DND-41 (cell line): ENCODE results near the gene RNF31.

Source experiments
- EZH2 ChIP-seq: IDR thresholded peaks from 3 replicates; pipeline ENCODE4 v1.6.1; 2012; ENCODE audit warnings: borderline replicate concordance, low read depth, mild to moderate bottlenecking, moderate library complexity, low read length, inconsistent platforms; ENCODE audit not compliant: severe bottlenecking
- TF ChIP-seq, protein P1 (sequence below): IDR thresholded peaks from 2 replicates; pipeline ENCODE4 v1.5.1; 2012; ENCODE audit warnings: borderline replicate concordance, low read length, moderate library complexity, mild to moderate bottlenecking; ENCODE audit not compliant: poor library complexity, severe bottlenecking; ENCODE audit errors: extremely low read depth

GRCh38 chr14:24129410-24129998, 17.8 kb upstream of the RNF31 start:
- TF ChIP-seq, protein P1, sequence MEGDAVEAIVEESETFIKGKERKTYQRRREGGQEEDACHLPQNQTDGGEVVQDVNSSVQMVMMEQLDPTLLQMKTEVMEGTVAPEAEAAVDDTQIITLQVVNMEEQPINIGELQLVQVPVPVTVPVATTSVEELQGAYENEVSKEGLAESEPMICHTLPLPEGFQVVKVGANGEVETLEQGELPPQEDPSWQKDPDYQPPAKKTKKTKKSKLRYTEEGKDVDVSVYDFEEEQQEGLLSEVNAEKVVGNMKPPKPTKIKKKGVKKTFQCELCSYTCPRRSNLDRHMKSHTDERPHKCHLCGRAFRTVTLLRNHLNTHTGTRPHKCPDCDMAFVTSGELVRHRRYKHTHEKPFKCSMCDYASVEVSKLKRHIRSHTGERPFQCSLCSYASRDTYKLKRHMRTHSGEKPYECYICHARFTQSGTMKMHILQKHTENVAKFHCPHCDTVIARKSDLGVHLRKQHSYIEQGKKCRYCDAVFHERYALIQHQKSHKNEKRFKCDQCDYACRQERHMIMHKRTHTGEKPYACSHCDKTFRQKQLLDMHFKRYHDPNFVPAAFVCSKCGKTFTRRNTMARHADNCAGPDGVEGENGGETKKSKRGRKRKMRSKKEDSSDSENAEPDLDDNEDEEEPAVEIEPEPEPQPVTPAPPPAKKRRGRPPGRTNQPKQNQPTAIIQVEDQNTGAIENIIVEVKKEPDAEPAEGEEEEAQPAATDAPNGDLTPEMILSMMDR, result no peak
- no peak for TF ChIP-seq EZH2
